WTC11 (cell line): Measurements from ENCODE around the gene STAP2. TPM values are rescaled to one million over a fixed set of nuclear protein-coding genes. Genes with fewer than 3 reads are reported as not detected.

Experiments used
- ATAC-seq: fragments of 200-7000 bp; cut with Tn5 transposase; 2 replicates; pipeline ENCODE4 v1.10.0; 2021; ENCODE audit warnings: mild to moderate bottlenecking, moderate library complexity
- CTCF ChIA-PET: fragments of 300-600 bp; sonication (Branson Sonifier 250); formaldehyde crosslinking; loops from one replicate; lab custom pipeline; 2021; ENCODE audit warnings: antibody characterized with exemption; lab: Charles Lee
- POLR2A ChIA-PET: fragments of 350-600 bp; sonication (Branson Sonifier 250); formaldehyde crosslinking; loops from one replicate; lab custom pipeline; 2021; ENCODE audit warnings: antibody characterized with exemption; lab: Charles Lee
- DNase-seq: peaks from one replicate; pipeline ENCODE4 v3.0.0; 2021; ENCODE audit warnings: low spot score
- H3K27ac Mint-ChIP-seq: 2 replicates; pipeline ENCODE4 v1.8.0; 2021; ENCODE audit warnings: mixed read lengths
- H3K27me3 Mint-ChIP-seq: 2 replicates; pipeline ENCODE4 v1.8.0; 2021; ENCODE audit warnings: low read depth, mild to moderate bottlenecking, moderate library complexity, mixed read lengths
- H3K36me3 Mint-ChIP-seq: 2 replicates; pipeline ENCODE4 v1.8.0; 2021; ENCODE audit warnings: mixed read lengths
- H3K4me1 Mint-ChIP-seq: 2 replicates; pipeline ENCODE4 v1.8.0; 2022; ENCODE audit warnings: mixed read lengths
- H3K4me3 Mint-ChIP-seq: 2 replicates; pipeline ENCODE4 v1.8.0; 2021; ENCODE audit warnings: mild to moderate bottlenecking, moderate library complexity, mixed read lengths
- H3K9me3 Mint-ChIP-seq: 2 replicates; pipeline ENCODE4 v1.8.0; 2021; ENCODE audit warnings: mixed read lengths
- ETV6 ChIP-seq: sonication (generic); formaldehyde crosslinking; IDR thresholded peaks from 2 replicates; pipeline ENCODE4 v1.8.1; 2022; ENCODE audit warnings: mild to moderate bottlenecking, missing genetic modification reagents
- FOXJ3 ChIP-seq: sonication (generic); formaldehyde crosslinking; IDR thresholded peaks from 2 replicates; pipeline ENCODE4 v1.9.0; 2021; ENCODE audit warnings: missing genetic modification reagents, mild to moderate bottlenecking, borderline replicate concordance
- FOXP1 ChIP-seq: sonication (generic); formaldehyde crosslinking; IDR thresholded peaks from 2 replicates; pipeline ENCODE4 v1.8.0; 2022; ENCODE audit warnings: missing genetic modification reagents, mild to moderate bottlenecking, moderate library complexity, borderline replicate concordance
- GTF2I ChIP-seq: fragments of 250-450 bp; sonication (Bioruptor Pico); conservative IDR thresholded peaks from 2 replicates; pipeline ENCODE4 v1.4.0; 2021; ENCODE audit warnings: mild to moderate bottlenecking
- HMGXB4 ChIP-seq: sonication (generic); formaldehyde crosslinking; IDR thresholded peaks from 2 replicates; pipeline ENCODE4 v1.8.1; 2023; ENCODE audit warnings: mild to moderate bottlenecking, moderate library complexity, missing genetic modification reagents
- KAT7 ChIP-seq: sonication (generic); formaldehyde crosslinking; IDR thresholded peaks from 2 replicates; pipeline ENCODE4 v1.8.1; 2023; ENCODE audit warnings: missing genetic modification reagents, mild to moderate bottlenecking, borderline replicate concordance
- MXD4 ChIP-seq: fragments of 250-450 bp; sonication (Bioruptor Pico); IDR thresholded peaks from 2 replicates; pipeline ENCODE4 v1.8.0; 2021; ENCODE audit warnings: mild to moderate bottlenecking, moderate library complexity, borderline replicate concordance
- NFATC4 ChIP-seq: fragments of 250-450 bp; sonication (Bioruptor Pico); IDR thresholded peaks from 2 replicates; pipeline ENCODE4 v1.9.0; 2021; ENCODE audit warnings: mild to moderate bottlenecking
- NFE2L1 ChIP-seq: sonication (generic); formaldehyde crosslinking; IDR thresholded peaks from 2 replicates; pipeline ENCODE4 v1.8.1; 2023; ENCODE audit warnings: missing genetic modification reagents
- NFYB ChIP-seq: sonication (generic); formaldehyde crosslinking; conservative IDR thresholded peaks from 2 replicates; pipeline ENCODE4 v1.8.0; 2022; ENCODE audit warnings: low read depth, missing genetic modification reagents
- NR2C2 ChIP-seq: sonication (generic); formaldehyde crosslinking; IDR thresholded peaks from 2 replicates; pipeline ENCODE4 v1.8.0; 2022; ENCODE audit warnings: mild to moderate bottlenecking, missing genetic modification reagents
- NR3C1 ChIP-seq: sonication (generic); formaldehyde crosslinking; conservative IDR thresholded peaks from 2 replicates; pipeline ENCODE4 v1.8.1; 2023; ENCODE audit warnings: low read depth, mild to moderate bottlenecking, missing genetic modification reagents
- PREB ChIP-seq: sonication (generic); formaldehyde crosslinking; IDR thresholded peaks from 2 replicates; pipeline ENCODE4 v1.8.1; 2022; ENCODE audit warnings: mild to moderate bottlenecking, missing genetic modification reagents, moderate library complexity, borderline replicate concordance
- TP53 ChIP-seq: sonication (generic); formaldehyde crosslinking; IDR thresholded peaks from 2 replicates; pipeline ENCODE4 v1.8.1; 2023; ENCODE audit warnings: mild to moderate bottlenecking, missing genetic modification reagents
- USF2 ChIP-seq: sonication (generic); formaldehyde crosslinking; IDR thresholded peaks from 2 replicates; pipeline ENCODE4 v1.8.1; 2023; ENCODE audit warnings: mild to moderate bottlenecking, missing genetic modification reagents, moderate library complexity
- ZNF281 ChIP-seq: sonication (generic); formaldehyde crosslinking; IDR thresholded peaks from 2 replicates; pipeline ENCODE4 v1.8.0; 2023; ENCODE audit warnings: mild to moderate bottlenecking, missing genetic modification reagents
- ZNF423 ChIP-seq: fragments of 250-450 bp; sonication (Bioruptor Pico); IDR thresholded peaks from 2 replicates; pipeline ENCODE4 v2.1.2; 2022; ENCODE audit warnings: mild to moderate bottlenecking, moderate library complexity
- total RNA-seq: library from RNA; stranded (reverse); gene quantifications from 3 replicates; pipeline ENCODE4 v1.2.3, GENCODE V29; 2021
- TF ChIP-seq, protein P1 (sequence below): sonication (generic); formaldehyde crosslinking; IDR thresholded peaks from 2 replicates; pipeline ENCODE4 v1.8.1; 2023; ENCODE audit warnings: mild to moderate bottlenecking, missing genetic modification reagents
- TF ChIP-seq, protein P2 (sequence below): sonication (generic); formaldehyde crosslinking; IDR thresholded peaks from 2 replicates; pipeline ENCODE4 v1.8.0; 2022; ENCODE audit warnings: mild to moderate bottlenecking, missing genetic modification reagents
- TF ChIP-seq, protein P3 (sequence below): fragments of 250-450 bp; sonication (Bioruptor Pico); conservative IDR thresholded peaks from 2 replicates; pipeline ENCODE4 v1.9.0; 2021; ENCODE audit warnings: mild to moderate bottlenecking

Gene STAP2
- total RNA-seq, 1 experiment from 2014 or later, result 18.2 TPM

GRCh38 chr19:4292515-4292914 is 46.1 kb downstream of the STAP2 start:
- Mint-ChIP-seq H3K27me3 (peaks cover 10% of the 10 kb centered on the region), H3K4me3 (no peak overlapping the region), H3K36me3 (no peaks in the 10 kb centered on the region), H3K27ac (no peak overlapping the region), H3K9me3 (no peaks in the 10 kb centered on the region), H3K4me1 (peaks cover 8% of the 10 kb centered on the region; the same call in 1 of the 2 replicates)
- no peak for ATAC-seq
- ChIA-PET CTCF (no interaction called here), POLR2A (no interaction called here)
- no peak for DNase-seq
- TF ChIP-seq NR3C1 (CRISPR knock-in tag), result no peak
- TF ChIP-seq USF2 (CRISPR knock-in tag), result no peak
- no peak for TF ChIP-seq MXD4 (CRISPR knock-in tag)
- no peak for TF ChIP-seq ETV6 (CRISPR knock-in tag)
- TF ChIP-seq FOXP1 (CRISPR knock-in tag), result no peak
- no peak for TF ChIP-seq KAT7 (CRISPR knock-in tag)
- TF ChIP-seq PREB (CRISPR knock-in tag), result no peak
- no peak for TF ChIP-seq HMGXB4 (CRISPR knock-in tag)
- no peak for TF ChIP-seq NFYB (CRISPR knock-in tag)
- TF ChIP-seq, protein P1, sequence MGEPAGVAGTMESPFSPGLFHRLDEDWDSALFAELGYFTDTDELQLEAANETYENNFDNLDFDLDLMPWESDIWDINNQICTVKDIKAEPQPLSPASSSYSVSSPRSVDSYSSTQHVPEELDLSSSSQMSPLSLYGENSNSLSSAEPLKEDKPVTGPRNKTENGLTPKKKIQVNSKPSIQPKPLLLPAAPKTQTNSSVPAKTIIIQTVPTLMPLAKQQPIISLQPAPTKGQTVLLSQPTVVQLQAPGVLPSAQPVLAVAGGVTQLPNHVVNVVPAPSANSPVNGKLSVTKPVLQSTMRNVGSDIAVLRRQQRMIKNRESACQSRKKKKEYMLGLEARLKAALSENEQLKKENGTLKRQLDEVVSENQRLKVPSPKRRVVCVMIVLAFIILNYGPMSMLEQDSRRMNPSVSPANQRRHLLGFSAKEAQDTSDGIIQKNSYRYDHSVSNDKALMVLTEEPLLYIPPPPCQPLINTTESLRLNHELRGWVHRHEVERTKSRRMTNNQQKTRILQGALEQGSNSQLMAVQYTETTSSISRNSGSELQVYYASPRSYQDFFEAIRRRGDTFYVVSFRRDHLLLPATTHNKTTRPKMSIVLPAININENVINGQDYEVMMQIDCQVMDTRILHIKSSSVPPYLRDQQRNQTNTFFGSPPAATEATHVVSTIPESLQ (CRISPR knock-in tag), result no peak
- no peak for TF ChIP-seq NFE2L1 (CRISPR knock-in tag)
- TF ChIP-seq TP53 (CRISPR knock-in tag), result no peak
- no peak for TF ChIP-seq NFATC4
- TF ChIP-seq, protein P2, sequence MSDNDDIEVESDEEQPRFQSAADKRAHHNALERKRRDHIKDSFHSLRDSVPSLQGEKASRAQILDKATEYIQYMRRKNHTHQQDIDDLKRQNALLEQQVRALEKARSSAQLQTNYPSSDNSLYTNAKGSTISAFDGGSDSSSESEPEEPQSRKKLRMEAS (CRISPR knock-in tag), result no peak
- TF ChIP-seq FOXJ3 (CRISPR knock-in tag), result no peak
- TF ChIP-seq GTF2I (CRISPR knock-in tag), result no peak
- no peak for TF ChIP-seq NR2C2 (CRISPR knock-in tag)
- no peak for TF ChIP-seq ZNF423 (CRISPR knock-in tag)
- TF ChIP-seq ZNF281 (CRISPR knock-in tag), result no peak
- TF ChIP-seq, protein P3, sequence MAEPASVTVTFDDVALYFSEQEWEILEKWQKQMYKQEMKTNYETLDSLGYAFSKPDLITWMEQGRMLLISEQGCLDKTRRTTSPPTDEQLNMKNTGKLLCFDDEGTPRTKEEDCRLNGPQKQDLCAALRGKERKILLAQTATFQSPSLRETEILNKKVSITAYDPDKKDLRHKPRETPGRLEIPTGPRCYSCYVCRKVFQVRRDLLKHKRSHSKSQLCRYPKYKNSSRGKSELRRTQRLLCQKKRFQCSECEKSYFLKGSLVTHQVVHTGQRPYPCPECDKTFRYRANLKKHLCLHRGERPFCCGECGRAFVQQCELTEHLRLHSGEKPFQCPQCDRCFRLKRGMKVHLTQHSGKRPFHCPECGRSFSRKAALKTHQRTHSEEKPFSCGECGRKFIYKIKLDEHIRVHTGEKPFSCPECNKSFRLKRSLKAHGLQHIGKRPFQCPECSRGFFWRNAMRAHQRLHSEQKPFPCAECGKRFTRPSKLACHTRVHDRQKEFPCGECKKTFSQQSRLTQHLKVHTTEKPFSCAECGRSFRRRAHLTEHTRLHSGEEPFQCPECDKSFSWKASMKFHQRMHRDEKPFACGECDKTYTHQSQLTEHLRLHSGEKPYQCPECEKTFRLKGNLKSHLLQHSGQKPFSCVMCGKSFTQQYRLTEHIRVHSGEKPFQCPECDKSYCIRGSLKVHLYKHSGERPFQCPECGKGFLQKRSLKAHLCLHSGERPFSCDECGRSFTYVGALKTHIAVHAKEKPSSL (CRISPR knock-in tag), result no peak
